ELR (cell line): ENCODE data around the gene DUSP2.
"Not testable (repeated sequence)": the region's sequence is repeated elsewhere in the genome, so short reads cannot be mapped to it uniquely, and the experiment has no call there.

Experiments used
- DNase-seq: peaks from one replicate; pipeline ENCODE4 v3.0.0-alpha.2; 2015; ENCODE audit warnings: low read depth

Gene DUSP2

GRCh38 chr2:96147593-96148201 lies 2.5 kb upstream of the DUSP2 start:
- DNase-seq = no peak

- DNase-seq = peak; percentile 40
Measured at GRCh38 chr2:96146881-96147592, 1.8 kb upstream of the DUSP2 start.

- no peak for DNase-seq
Measured at GRCh38 chr2:96146153-96146880, 1.1 kb upstream of the DUSP2 start.

DNA sequence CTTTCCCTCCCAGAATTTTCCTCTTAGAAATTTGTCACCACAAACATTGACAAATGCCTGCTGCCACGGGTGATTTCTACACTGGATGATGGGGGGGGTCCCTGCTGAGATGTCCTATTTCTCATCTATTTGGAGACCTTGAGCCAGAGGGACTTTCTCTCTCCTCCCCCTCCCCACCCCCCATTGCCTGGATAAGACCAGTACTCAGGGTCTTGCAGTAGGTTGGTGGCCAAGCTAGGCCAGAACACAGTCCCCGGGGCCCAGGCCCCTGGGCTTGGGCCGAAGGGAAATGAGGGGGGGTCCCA lies 560 bp upstream of the DUSP2 start:
- DNase-seq = no peak

GRCh38 chr2:96144481-96145035 lies 682 bp downstream of the DUSP2 start:
- no peak for DNase-seq

GRCh38 chr2:96143848-96144480 lies 1.3 kb downstream of the DUSP2 start:
- no peak for DNase-seq

GRCh38 chr2:96143231-96143847 lies 1.9 kb downstream of the DUSP2 start:
- no peak for DNase-seq

GRCh38 chr2:96142217-96143113 lies 2.8 kb downstream of the DUSP2 start:
- no peak for DNase-seq

- DNase-seq = not testable (repeated sequence)
Measured at GRCh38 chr2:96141624-96141967, 3.6 kb downstream of the DUSP2 start.

GRCh38 chr2:96140941-96141623 lies 4.2 kb downstream of the DUSP2 start:
- DNase-seq = no peak

DNA sequence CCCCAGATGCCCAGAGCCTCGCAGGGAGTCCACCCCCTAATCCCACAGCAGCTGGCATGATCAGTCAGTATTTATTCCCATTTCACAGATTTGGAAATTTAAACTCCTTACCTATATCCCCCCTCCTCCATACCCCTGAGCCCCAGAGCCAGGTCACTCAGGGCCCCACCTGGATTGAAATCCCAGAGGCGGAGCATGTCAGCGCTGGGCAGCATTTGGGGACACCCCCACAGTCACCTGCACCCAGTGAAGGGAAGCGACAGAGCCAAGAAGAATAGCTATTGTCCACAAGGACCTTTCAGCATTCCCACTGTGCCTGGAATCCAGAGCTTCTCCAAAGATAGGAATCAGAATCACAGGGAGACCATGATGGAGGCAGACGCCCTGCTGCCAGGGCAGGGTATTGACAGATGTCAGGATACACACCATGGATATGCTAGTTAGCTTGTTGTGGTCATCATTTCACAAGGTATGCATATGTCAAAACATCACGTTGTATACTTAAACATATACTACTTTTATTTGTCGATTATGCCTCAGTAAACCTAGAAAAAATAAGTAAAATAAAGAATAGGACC lies 6.0 kb downstream of the DUSP2 start:
- no peak for DNase-seq

DNA sequence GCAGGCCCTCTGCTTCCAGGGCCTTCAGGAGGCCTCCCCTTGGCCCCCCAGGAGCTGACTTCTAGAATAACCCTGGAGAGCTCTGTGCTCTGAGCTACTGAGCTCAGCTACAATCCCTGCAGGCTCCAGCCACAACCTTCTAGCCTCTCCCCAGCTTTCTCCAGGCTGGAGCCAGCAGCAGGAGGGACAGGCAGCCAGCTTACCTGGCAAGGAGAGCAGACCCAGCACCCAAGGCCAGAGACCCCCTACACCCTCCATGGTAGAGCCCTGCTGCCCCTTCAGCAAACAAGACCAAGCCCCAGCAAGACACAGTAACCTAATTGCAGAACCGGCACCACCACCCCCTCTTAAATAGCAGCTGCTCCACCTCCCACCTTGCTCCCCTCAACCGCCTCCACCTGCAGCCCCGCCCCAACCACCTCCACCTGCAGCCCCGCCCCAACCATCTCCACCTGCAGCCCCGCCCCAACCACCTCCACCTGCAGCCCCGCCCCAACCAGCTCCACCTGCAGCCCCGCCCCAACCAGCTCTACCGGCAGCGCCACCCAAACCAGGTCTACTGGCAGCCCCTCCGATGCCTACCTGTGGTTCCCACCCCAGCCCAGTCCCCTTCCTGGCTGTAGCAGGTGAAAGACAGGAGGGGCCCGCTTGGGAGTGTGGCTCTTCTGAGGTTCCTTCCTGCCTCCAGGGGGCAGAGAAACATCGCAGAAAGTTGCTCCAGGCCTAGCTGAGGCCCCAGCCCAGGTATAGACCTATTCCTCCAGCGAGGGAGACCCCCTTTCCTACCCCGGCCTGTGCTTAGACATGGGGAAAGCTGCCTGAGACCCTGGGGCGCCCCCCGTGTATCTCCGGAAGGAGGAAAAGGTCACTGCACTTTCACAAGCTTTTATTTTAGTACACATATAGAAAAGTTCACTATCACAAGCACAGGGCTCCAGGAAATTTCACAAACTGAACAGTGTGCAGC lies 6.8 kb downstream of the DUSP2 start, which contains the start of gene ASTL:
TSS of gene ASTL (minus strand) at position 324 of the 967 bp plus-strand sequence. CDS start at position 258, 66 bp downstream.
- peak; percentile 55 for DNase-seq

- DNase-seq = no peak
Measured at GRCh38 chr2:96137321-96138178, 7.7 kb downstream of the DUSP2 start.

- peak; percentile 11 for DNase-seq
Measured at GRCh38 chr2:96136129-96136720, 9.0 kb downstream of the DUSP2 start.

GRCh38 chr2:96135621-96136020 lies 9.6 kb downstream of the DUSP2 start:
- DNase-seq = no peak

DNA sequence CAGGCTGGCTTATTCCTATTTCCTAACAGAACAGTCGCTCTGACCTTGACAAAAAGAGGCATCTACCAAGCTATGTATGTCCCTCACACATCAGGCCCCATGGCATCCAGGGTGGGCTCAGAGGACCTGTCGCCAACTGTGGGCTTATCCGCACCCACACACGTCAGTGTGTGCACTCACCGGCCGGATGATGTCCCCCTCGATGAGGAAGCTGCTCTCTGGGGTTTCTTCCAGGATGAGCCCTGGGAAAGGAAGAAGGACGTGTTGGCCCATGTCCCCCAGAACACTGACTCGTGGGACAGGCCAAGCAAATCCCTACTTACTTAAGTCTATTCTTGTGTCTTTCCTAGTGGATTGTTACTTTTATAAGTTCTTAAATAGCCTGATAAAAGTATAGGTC lies 10.1 kb downstream of the DUSP2 start:
- no peak for DNase-seq

GRCh38 chr2:96134421-96134820 lies 10.8 kb downstream of the DUSP2 start:
- DNase-seq = no peak
